ENCODE measurements around the gene EVI5. TPM values are rescaled to one million over a fixed set of nuclear protein-coding genes. Genes with fewer than 3 reads are reported as not detected.

EVI5 gene
- total RNA-seq, 1 donor from 2014 or later, result 1.4 TPM

DNA sequence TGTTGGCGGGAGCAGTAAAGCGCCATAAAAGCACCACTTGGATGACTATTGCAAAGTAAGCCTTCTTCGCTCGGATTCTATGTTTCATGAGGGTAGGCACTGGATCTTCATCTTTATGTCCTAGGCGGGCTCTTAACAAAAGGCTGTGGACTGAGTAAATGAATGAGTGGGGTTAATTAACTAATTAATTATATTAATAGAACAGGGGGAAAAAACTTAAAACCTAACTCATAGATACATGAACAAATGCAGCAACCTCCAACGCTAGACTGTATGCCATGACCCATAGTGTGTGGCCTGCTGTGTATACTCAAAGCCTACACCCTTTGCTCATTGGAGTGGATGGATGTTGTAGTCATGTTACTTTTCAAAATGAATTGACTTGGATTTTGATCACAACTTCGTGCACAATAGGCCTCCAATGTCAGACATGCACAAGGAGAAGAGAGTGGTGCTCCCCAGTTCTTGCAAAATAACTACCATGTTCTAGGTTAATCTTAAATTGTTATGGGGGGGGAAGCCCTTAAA is 297.8 kb downstream of the EVI5 start:
- intact Hi-C loops (cut with micrococcal nuclease), result loop anchor here (1.0 to 10.0 kb wide), 9 partner anchors 112 to 1358 kb away; partner anchors contain the start of genes CCDC18, CDC7, DR1 and EVI5

DNA sequence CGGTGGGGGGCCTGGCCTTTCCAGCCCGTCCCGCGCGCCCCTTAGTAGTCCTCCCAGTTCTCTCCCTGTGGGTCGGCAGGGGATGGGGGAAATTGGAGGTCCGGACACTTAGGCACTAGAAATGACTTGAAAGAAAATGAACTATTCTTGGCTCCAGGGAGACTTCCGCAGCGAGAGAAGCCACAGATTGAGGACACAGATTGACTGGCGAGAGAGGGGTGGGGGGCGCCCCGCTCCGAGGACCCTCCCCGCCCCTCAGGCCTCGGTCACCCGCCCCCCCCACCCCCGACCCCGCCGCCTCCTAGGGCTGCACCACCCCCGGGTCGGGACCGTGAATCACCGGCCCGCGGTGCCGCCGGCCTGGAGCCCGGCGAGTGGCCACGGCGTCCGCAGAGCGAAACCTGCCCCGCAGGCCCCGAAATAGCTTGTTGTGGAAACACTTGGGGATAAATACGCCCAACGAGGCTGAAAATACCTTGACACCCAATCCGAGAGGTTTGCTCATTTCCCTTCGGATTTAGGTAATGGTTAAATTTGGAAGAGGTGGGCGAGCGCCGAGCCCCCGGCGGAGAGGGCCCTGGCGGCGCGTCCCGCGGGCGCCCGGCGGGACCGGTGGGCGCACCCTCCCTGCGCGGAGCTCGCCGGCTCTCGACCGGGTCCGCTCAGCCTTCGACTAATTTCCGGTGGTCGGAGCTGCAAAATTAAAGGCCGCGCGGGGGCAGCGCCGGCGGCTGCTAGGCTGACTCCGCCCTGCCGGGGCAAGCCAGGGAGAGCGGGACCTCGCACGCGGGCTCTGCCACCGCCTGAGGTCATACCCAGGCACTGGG is 298.4 kb downstream of the EVI5 start, which contains the start of gene GFI1:
Gene GFI1, minus strand, starts transcription at position 675 of the 827 bp plus-strand sequence. CDS start 3,438 bp downstream, outside the sequence.
- intact Hi-C loops (cut with micrococcal nuclease), result loop anchor here (1.0 to 10.0 kb wide), 12 partner anchors 51 to 1358 kb away; partner anchors contain the start of genes CCDC18, CDC7, DR1 and EVI5

DNA sequence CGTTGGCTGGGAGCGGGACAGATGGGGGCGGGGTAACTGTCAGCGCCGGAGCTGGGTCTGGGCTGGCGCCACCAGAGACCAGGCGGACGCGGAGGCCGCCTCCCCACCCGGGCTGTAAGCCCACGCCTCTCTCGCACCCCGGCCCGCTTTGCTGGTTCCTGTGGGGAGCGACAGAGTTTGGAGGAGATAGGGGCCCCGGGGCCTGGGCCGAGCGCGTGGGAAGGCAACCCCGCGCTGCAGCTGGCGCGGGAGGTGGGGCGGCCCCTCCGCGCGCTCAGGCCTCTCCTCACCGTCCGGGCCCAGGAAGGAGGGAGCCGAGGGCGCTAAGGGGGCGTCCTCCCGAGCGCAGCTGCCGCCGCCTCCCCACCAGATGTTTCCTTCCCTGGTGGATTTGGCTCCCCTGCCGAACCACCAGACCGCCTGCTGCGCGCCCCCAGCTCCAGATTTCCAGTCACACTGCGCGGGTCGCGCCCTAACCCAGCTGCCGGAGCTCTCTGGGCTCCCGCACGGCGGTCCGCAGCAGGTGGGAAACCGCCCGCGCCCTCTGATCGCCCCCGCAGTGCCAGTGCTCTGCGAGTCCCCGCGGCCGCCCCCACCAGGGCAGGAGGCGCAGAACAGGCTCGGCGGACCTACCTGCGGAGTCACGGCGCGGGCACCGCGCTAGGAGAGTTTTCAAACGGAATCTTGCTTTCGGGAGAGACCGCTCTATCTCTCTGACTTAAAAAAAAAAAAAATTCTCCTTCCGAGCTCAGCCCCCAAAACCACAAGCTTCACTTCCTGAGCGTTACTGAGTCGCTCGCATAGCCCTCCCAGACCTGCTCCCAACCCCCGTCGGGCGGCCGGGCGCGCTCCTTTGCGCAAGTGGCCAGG is 299.3 kb downstream of the EVI5 start:
- intact Hi-C loops (cut with micrococcal nuclease), result loop anchor here (1.0 to 10.0 kb wide), 15 partner anchors 52 to 1359 kb away; partner anchors contain the start of genes CCDC18, CDC7, DR1 and EVI5

DNA sequence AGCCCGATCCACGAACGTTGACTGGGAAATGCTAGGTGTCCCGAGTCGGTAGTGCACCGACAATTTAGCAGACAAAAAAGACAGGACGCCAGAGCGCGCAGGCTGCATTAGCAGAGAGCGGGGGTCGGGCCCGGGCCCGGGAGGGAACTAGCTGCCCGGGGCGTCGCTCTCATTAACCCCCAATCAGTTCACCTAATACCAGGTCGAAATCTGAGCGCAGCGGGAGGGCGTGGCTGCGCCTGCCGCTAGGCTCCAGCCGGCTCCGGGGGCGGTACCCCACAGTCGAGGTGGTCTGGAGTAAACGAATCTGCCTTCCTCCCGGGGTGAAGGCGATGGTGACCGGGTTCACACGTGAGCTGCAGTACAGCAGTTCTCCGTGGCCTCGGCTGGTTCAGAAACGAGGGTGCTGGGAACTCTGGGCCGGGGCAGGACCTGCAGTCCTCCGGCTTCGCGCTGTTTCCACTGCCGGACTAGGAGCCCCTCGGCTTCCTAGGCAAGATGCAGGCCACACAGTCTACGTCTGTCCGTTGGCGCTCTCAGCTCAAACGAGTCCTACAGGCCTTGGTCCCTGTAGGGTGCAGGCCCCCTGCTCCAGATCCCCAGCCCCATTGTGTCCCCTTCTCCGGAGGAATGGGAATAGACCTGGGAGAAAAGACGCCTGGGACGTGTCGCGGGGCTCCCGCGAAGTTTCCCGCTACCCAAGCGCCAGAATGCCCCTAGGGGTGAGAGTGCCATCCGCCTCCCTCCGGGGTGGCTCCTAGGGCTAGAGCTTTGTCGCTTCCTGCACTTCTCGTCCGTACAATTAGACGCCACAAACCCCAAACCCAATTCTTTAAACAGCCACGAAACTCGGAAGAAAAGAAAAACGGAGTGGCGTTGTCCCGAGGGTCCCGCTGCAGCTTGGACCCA is 300.2 kb downstream of the EVI5 start:
- intact Hi-C loops (cut with micrococcal nuclease), result loop anchor here (1.0 to 10.0 kb wide), 16 partner anchors 8 to 1360 kb away; partner anchors contain the start of genes BTBD8, CCDC18, CDC7 and DIPK1A

DNA sequence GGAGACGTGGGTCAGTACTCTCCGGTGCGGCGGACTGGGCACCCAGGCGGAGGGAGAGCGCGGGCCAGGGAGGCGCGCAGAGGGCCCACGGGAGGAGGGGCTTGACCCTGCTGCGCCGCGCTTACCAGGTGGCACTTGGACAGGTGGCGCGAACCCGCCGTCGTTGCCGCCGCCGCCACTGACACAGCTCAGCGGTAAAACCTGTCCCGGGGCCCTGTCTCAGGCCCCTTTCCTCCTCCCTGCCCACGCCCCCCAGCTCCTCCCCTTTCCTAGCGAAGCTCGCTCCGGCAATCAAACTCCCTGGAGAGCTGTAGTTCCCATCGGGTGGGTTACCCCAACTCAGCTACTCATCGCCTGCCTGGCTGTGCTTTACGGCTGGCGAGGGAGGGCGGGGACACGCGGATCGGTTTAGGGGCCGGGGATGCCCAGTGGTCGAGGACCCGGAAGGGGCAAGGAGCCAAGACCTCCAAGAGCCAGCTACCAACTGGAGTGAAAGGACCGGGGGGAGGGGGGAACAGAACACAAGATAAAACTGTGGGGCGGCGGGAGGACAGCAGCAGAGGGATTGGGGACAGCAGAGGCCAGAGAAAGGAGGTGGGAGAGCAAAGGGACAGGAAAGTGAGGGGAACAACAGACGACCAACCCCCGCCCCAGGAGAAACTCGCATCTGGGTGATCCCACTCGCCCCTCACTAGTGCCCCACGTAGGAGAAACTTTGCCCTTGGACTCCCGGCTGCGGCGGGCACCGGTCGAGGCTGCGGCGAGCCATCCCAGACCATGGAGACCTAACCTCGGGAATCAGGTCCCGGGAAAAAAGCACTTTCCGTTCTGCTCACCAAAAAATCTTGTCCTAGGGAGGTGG is 301.1 kb downstream of the EVI5 start:
- intact Hi-C loops (cut with micrococcal nuclease), result loop anchor here (1.0 to 10.0 kb wide), 10 partner anchors 8 to 1361 kb away; partner anchors contain the start of genes BTBD8, CCDC18, CDC7 and DIPK1A

DNA sequence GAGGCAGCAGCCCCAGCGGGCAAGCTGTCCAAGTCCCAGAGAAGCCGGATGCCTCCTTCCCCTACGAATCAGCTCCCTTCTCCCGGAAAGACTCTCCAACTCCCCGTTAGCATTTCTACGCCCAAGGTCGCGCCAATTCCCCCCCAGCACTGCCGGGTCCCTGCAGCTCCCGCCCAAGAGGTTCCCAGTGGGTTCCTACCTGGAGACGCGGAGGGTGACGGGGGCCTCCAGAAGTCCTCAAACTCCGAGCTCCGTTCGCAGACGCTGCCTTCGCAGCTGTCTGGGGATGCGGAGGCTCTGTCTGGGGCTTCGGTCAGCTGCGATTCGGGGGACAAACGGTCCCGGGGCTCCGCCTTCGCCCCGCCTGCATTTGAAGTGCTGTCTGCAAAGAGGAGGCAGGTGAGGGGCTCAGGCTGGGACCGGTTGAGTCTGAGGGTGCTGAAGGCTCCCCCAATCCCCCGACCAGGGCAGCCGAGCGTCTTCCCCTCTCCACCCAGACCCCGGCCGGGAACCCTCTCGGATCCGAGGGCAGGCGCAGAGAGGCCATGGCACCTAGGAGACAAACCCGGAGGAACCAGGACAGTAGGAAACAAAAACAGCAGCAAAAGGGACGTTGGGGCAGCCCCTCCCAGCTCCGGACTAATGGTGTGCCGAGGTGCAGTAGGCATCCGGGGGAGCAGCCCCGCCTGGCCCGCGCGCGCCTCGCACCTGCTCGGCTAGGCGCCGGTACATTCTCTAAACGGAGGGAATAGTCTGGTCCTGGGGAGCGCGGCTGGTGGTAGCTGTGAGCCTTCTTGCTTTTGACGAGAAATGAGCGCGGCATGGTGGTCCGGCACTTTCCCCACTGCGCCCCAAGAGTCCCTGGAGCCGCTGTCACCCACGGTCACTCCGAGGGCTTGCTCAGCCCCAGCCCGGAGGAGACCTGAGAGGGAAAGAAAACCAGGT is 302.0 kb downstream of the EVI5 start:
- intact Hi-C loops (cut with micrococcal nuclease), result loop anchor here (1.0 to 10.0 kb wide), 8 partner anchors 167 to 1362 kb away; partner anchors contain the start of genes BTBD8, CCDC18, CDC7 and DIPK1A

DNA sequence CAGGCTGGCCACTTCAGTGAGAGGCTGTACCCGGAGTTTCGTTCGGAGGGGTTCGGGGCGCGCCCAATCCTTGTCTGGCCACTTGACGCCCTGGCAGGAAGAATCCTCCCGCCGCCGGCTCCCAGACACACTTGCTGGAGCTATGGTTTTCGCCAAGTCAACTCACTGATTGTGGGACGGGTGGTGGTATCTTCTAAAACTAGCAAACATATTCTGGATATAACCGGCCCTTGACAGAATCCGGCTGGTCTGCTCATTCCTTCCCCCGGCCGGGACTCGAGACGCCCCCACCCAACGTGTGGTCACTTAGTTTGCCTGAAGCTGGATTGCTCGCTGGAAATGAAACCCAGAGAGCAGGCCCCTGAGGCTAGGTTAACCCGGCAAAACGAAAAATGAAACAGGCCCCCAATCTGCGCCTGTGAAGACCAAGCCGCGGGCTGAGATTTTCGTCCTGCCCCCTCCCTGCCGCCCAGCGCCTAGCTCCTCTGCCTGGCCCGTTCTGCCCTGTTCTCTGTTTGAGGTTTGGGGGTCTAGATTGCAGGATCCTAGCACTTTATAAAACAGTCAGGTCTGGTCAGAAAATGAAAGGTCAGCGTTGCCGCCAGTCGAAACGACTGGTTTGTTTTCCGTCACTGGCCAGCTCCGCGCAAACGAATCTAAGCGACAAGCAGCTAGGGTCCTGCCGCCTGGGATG is 302.8 kb downstream of the EVI5 start:
- intact Hi-C loops (cut with micrococcal nuclease), result loop anchor here (1.0 to 10.0 kb wide), 8 partner anchors 166 to 1363 kb away; partner anchors contain the start of genes BTBD8, CCDC18, CDC7 and DIPK1A

DNA sequence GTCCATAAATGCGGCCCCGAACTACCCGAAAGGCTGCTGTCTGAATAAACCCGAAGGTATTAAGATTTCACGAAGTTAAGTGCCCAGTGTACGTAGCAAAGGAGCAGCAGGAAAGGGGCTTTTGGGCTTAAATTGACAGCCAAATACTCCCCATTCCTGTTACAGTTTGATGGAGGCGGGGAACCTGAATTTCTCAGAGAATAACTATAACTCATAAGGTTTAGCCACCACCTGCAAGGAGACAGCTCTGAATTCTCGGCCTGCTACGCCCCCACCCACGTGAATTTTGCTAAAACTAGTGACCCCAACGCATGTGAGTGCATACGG is 303.3 kb downstream of the EVI5 start:
- intact Hi-C loops (cut with micrococcal nuclease), result loop anchor here (5.0 to 10.0 kb wide), 7 partner anchors 303 to 1363 kb away; partner anchors contain the start of genes BTBD8, CCDC18, CDC7 and DIPK1A

DNA sequence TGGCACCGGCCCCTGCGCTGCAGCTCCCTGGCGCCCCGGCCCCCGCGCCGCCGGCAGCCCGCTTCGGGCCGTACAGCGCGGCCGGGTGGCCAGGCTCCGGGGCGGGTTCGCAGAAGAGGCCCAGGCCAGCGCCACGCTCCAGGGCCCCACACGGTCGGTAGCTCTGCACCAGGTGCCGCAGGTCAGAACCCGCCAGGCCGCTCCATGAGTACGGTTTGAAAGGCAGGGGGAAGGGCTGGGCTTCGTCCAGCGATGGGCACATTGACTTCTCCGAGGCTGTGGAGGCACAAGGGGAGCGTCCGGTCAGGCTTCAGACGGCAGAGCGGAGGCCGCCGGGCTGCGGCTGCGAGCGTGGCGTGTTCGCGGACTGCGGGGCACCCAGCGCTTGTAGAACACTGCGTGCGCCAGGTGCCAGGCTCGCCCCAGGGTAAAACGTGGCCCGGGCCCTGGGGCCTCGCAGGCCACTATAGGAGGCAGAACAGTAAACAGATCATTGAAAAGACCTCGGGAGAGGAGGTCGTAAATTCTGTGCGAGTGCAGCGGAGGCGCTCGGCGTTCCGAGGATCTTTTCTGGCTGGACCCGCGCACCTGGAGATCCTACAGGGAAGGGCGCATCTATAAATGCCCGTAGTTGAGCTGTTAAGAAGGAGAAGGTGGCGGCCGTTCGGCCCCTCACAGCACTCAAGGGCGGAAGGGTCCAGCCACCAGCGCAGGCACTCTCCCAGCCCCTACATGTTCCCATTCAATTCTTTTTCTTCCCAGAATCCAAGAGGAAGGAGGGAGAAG is 303.9 kb downstream of the EVI5 start:
- intact Hi-C loops (cut with micrococcal nuclease), result loop anchor here (5.0 to 10.0 kb wide), 7 partner anchors 304 to 1364 kb away; partner anchors contain the start of genes BTBD8, CCDC18, CDC7 and DIPK1A

DNA sequence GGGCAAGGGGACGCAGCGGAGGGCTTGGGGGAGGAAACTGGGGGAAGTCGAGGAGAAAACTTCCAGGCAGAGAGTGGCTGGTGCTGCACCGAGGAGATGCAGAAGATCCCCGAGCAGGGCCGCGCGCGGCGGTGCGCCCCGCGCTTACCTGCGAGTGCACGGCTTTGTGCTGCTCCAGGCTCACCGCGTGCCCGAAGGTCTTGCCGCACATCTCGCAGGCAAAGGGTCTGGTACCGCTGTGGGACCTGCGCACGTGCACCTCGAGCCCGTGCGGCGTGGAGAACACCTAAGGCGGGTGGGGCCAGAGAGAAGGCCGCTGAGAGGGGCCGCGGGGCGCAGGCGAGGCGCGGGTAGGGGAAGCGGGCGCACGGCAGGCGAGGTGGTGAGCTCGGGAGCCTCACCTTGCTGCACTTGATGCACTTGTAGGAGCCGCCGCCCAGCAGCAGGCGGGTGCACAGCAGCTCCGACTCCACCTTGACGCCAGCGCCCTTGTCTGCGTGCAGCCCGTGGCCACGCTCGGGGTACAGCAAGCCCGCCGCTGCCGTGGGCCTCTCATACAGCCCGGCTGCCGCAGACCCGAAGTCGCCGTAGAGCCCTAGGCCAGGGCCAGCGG is 304.6 kb downstream of the EVI5 start:
- intact Hi-C loops (cut with micrococcal nuclease), result loop anchor here (5.0 to 10.0 kb wide), 7 partner anchors 304 to 1364 kb away; partner anchors contain the start of genes BTBD8, CCDC18, CDC7 and DIPK1A

DNA sequence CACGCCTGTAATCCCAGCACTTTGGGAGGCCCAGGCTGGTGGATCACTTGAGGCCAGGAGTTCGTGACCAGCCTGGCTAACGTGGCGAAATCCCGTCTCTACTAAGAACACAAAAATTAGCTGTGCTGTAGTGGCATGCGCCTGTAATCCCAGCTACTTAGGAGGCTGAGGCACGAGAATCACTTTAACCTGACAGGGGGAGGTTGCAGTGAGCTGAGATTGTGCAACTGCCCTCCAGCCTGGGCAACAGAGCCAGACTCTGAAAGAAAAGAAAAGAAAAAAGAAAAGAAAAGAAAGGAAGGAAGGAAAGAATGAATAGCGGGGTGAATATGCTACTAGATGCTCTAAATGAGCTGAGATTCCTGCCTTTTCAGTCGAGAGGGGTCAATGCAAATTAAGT is 305.3 kb downstream of the EVI5 start:
- intact Hi-C loops (cut with micrococcal nuclease), result no loop called here

DNA sequence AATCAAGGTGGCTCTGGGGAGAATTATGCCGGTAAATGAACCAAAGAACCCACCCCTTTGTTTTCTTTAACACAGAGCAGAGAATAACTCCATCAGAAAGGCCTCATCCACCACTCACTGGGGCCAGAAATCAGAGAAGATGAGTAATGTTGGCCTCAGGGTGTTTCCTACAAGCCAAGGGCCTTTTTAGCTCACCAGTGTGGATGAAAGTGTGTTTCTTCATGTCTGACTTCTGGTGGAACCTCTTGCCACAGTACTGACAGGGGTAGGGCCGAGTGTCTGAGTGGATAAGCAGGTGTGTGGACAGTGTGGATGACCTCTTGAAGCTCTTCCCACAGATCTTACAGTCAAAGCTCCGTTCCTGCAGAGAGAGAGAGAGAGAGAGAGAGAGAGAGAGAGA is 306.5 kb downstream of the EVI5 start:
- intact Hi-C loops (cut with micrococcal nuclease), result no loop called here

DNA sequence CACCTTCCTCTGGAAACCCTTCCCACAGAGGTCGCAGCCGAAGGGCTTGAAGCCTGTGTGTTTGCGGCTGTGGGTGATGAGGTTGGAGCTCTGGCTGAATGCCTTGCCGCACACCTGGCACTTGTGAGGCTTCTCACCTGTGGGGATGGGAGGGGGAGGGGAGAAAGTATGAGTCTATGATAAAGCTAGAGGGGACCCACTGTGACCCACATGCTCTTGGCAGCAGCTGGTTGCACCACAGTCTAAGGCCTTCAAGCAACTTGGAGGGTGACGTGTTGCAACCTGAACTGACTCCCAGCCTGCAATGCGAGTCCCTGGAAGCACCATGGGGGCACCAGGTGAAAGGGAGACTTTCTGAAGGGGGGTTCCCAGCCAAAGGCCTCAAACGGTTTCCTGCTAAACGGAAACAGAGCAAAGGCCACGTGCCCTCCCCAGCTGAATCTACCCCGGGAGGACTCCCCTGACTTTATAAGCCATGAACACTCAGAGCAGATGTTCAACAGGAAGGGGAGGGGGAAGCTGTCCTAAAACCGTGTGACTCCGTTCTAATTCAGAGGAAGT is 308.8 kb downstream of the EVI5 start:
- intact Hi-C loops (cut with micrococcal nuclease), result loop anchor here (1.0 to 2.0 kb wide), 3 partner anchors 8 to 111 kb away; no protein-coding TSS in a partner anchor

DNA sequence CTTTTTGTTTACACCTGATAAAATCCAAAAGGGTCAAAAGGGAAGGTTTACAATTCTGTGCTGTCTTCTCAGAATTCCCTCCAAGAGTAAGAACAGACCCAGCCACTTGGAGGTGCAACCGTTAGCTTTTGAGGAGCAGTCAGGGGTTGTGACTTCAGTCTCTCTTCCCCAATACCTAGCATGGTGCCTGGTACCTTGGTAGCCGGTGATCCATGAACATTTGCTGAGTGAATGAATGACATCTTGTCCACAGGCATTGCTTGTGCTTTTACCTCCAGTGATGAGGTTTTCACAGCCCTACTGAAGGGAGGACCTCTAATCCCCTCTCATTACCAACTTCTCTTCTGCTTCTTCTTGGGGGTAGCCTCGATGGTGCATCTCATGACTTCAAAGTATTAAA is 309.9 kb downstream of the EVI5 start:
- intact Hi-C loops (cut with micrococcal nuclease), result loop anchor here (2.0 kb wide), 1 partner anchor 176 kb away; the partner anchor contains the start of genes GLMN and RPAP2
